ENCODE data around the gene CD14.
"Not testable (repeated sequence)": the region's sequence is repeated elsewhere in the genome, so short reads cannot be mapped to it uniquely, and the experiment has no call there.

The CD14 gene

GRCh38 chr5:140593070-140593469 lies 39.9 kb downstream of the CD14 start:
- DNase-seq, result not testable (repeated sequence)

GRCh38 chr5:140591747-140592372 lies 41.1 kb downstream of the CD14 start:
- DNase-seq, result no peak

GRCh38 chr5:140590861-140591260 lies 42.1 kb downstream of the CD14 start:
- DNase-seq, result no peak

- no peak for DNase-seq
These were observed 44.5 kb downstream of the CD14 start for GRCh38 chr5:140588311-140589070.

- DNase-seq, result no peak
These were observed 45.5 kb downstream of the CD14 start for GRCh38 chr5:140587495-140587894.
